H1 (cell line): ENCODE data around the gene RAPGEF6. TPM values are rescaled to one million over a fixed set of nuclear protein-coding genes. Genes with fewer than 3 reads are reported as not detected.

ENCODE experiments used
- CTCF ChIA-PET: fragments of 300-600 bp; sonication (Branson Sonifier 250); formaldehyde crosslinking; loops from one replicate; lab custom pipeline; 2021; ENCODE audit not compliant: partially characterized antibody; lab: Charles Lee
- POLR2A ChIA-PET: fragments of 300-600 bp; sonication (Branson Sonifier 250); formaldehyde crosslinking; loops from one replicate; lab custom pipeline; 2021; ENCODE audit warnings: inconsistent platforms; ENCODE audit not compliant: partially characterized antibody; lab: Charles Lee
- DNase-seq, 2 experiments: peaks; one replicate each; pipeline versions ENCODE4 v3.0.0 to v3.0.0-alpha.2; 2010 to 2022; ENCODE audit warnings: low spot score in 2 of 2, low read depth in 1 of 2, mixed read lengths in 1 of 2
- FAIRE-seq: peaks from 2 replicates; lab custom pipeline; 2011; peaks lifted over from hg19 to GRCh38; lab: Jason Lieb, UNC
- H2AFZ ChIP-seq: 2 replicates; pipeline ENCODE4 v1.8.1; 2012; ENCODE audit warnings: low read length, inconsistent platforms
- H2AK5ac ChIP-seq: 2 replicates; pipeline ENCODE4 v1.6.1; 2013; ENCODE audit warnings: low read depth, low read length
- H2BK120ac ChIP-seq: replicated peaks from 2 replicates; pipeline ENCODE3; 2013; ENCODE audit warnings: low read depth, low read length, inconsistent platforms
- H2BK12ac ChIP-seq: 2 replicates; pipeline ENCODE4 v1.6.1; 2013; ENCODE audit warnings: low read depth, low read length
- H2BK15ac ChIP-seq: 2 replicates; pipeline ENCODE4 v1.6.1; 2013; ENCODE audit warnings: low read length
- H2BK20ac ChIP-seq: 2 replicates; pipeline ENCODE4 v1.6.1; 2013; ENCODE audit warnings: low read length
- H2BK5ac ChIP-seq: 2 replicates; pipeline ENCODE4 v1.6.1; 2013; ENCODE audit warnings: low read depth, low read length
- H3K14ac ChIP-seq: 2 replicates; pipeline ENCODE4 v1.6.1; 2013; ENCODE audit warnings: inconsistent platforms; ENCODE audit not compliant: insufficient read length
- H3K18ac ChIP-seq: 2 replicates; pipeline ENCODE4 v1.6.1; 2013; ENCODE audit warnings: low read length; ENCODE audit errors: extremely low read depth
- H3K23ac ChIP-seq: 2 replicates; pipeline ENCODE4 v1.6.1; 2013; ENCODE audit warnings: inconsistent platforms; ENCODE audit not compliant: insufficient read length
- H3K23me2 ChIP-seq: 2 replicates; pipeline ENCODE4 v1.6.1; 2013; ENCODE audit warnings: low read depth, low read length
- H3K27ac ChIP-seq: 2 replicates; pipeline ENCODE4 v1.6.1; 2011; ENCODE audit warnings: low read depth, low read length, inconsistent platforms
- H3K27me3 ChIP-seq, 4 experiments: replicated peaks in 1 of 4; 1 replicate in 1 of 4; 2 replicates in 3 of 4; pipeline versions ENCODE4 v1.6.1 to v1.8.1; 2011 to 2013; ENCODE audit warnings: low read length in 3 of 4, mild to moderate bottlenecking in 3 of 4, inconsistent platforms in 2 of 4, mixed read lengths in 2 of 4, moderate library complexity in 1 of 4; ENCODE audit not compliant: control insufficient read depth in 3 of 4, insufficient read depth in 3 of 4; ENCODE audit errors: extremely low read depth in 1 of 4
- H3K36me3 ChIP-seq, 4 experiments: 2 replicates each; pipeline versions ENCODE4 v1.6.1 to v1.8.1; 2011 to 2013; ENCODE audit warnings: mild to moderate bottlenecking in 4 of 4, low read length in 3 of 4, moderate library complexity in 2 of 4, control low read depth in 1 of 4, inconsistent platforms in 1 of 4; ENCODE audit not compliant: insufficient read depth in 4 of 4, control insufficient read depth in 2 of 4
- H3K4ac ChIP-seq: replicated peaks from 2 replicates; pipeline ENCODE3; 2013; ENCODE audit warnings: low read length, low read depth, mixed read lengths, inconsistent platforms; ENCODE audit not compliant: insufficient read length
- H3K4me1 ChIP-seq, 4 experiments: replicated peaks in 1 of 4; 1 replicate in 1 of 4; 2 replicates in 3 of 4; pipeline versions ENCODE4 v1.6.1 to v1.8.1; 2011 to 2013; ENCODE audit warnings: low read length in 3 of 4, inconsistent platforms in 2 of 4, mixed read lengths in 1 of 4; ENCODE audit not compliant: insufficient read depth in 4 of 4, control insufficient read depth in 3 of 4
- H3K4me2 ChIP-seq, 2 experiments: 2 replicates each; pipeline versions ENCODE4 v1.6.1 to v1.8.1; 2011 to 2013; ENCODE audit warnings: low read depth in 2 of 2, low read length in 2 of 2, control low read depth in 1 of 2, inconsistent platforms in 1 of 2, mild to moderate bottlenecking in 1 of 2; ENCODE audit not compliant: insufficient read depth in 1 of 2
- H3K4me3 ChIP-seq, 4 experiments: fragments of 200-600, 300-600 bp in 1 of 4; sonication (generic), shearing (Covaris generic), sonication (Bioruptor Twin) in 1 of 4; 2 replicates each; pipeline versions ENCODE4 v1.5.1 to v1.8.1; 2011 to 2016; ENCODE audit warnings: low read length in 4 of 4, low read depth in 3 of 4, control low read depth in 2 of 4, inconsistent platforms in 2 of 4, mild to moderate bottlenecking in 2 of 4, mixed read lengths in 1 of 4, moderate library complexity in 1 of 4; ENCODE audit not compliant: insufficient read depth in 2 of 4; ENCODE audit errors: extremely low read depth in 1 of 4
- H3K56ac ChIP-seq: replicated peaks from 2 replicates; pipeline ENCODE3; 2013; ENCODE audit warnings: low read depth, mild to moderate bottlenecking, mixed read lengths, low read length, inconsistent platforms; ENCODE audit not compliant: insufficient read length
- H3K79me1 ChIP-seq: 2 replicates; pipeline ENCODE4 v1.6.1; 2013; ENCODE audit warnings: low read depth, low read length, control low read depth
- H3K79me2 ChIP-seq, 2 experiments: 2 replicates each; pipeline versions ENCODE4 v1.6.1 to v1.8.1; 2012 to 2013; ENCODE audit warnings: low read length in 2 of 2, mild to moderate bottlenecking in 2 of 2, inconsistent platforms in 1 of 2; ENCODE audit not compliant: insufficient read depth in 2 of 2, control insufficient read depth in 1 of 2
- H3K9ac ChIP-seq, 4 experiments: replicated peaks in 1 of 4; 1 replicate in 1 of 4; 2 replicates in 3 of 4; pipeline versions ENCODE4 v1.6.1 to v1.8.1; 2011 to 2013; ENCODE audit warnings: low read depth in 3 of 4, low read length in 3 of 4, control low read depth in 2 of 4, mild to moderate bottlenecking in 2 of 4, moderate library complexity in 2 of 4, inconsistent platforms in 1 of 4; ENCODE audit errors: extremely low read depth in 1 of 4
- H3K9me3 ChIP-seq, 2 experiments: 2 replicates each; pipeline versions ENCODE4 v1.6.1 to v1.8.1; 2012 to 2013; ENCODE audit warnings: mild to moderate bottlenecking in 2 of 2, moderate library complexity in 2 of 2, control low read depth in 1 of 2, inconsistent platforms in 1 of 2, low read depth in 1 of 2, low read length in 1 of 2, mixed read lengths in 1 of 2; ENCODE audit not compliant: insufficient read depth in 2 of 2
- H4K20me1 ChIP-seq, 2 experiments: replicated peaks in 1 of 2; 2 replicates each; pipeline versions ENCODE3 to v1.8.1; 2011 to 2013; ENCODE audit warnings: inconsistent platforms in 2 of 2, low read length in 2 of 2, mild to moderate bottlenecking in 1 of 2; ENCODE audit not compliant: insufficient read depth in 2 of 2, control insufficient read depth in 1 of 2
- H4K5ac ChIP-seq: 2 replicates; pipeline ENCODE4 v1.6.1; 2013; ENCODE audit warnings: low read length, low read depth, mixed read lengths, inconsistent platforms; ENCODE audit not compliant: insufficient read length
- H4K8ac ChIP-seq: 2 replicates; pipeline ENCODE4 v1.8.0; 2013; ENCODE audit warnings: mild to moderate bottlenecking, moderate library complexity, low read length, inconsistent platforms; ENCODE audit not compliant: insufficient read depth; ENCODE audit errors: extremely low read depth
- H4K91ac ChIP-seq: replicated peaks from 2 replicates; pipeline ENCODE3; 2013; ENCODE audit warnings: low read length, mixed read lengths, inconsistent platforms; ENCODE audit not compliant: insufficient read length
- WGBS, 2 experiments: shearing (Covaris generic) in 1 of 2; methylation state at CpG; one replicate each; pipeline versions ENCODE4 v1.1.6 to v1.1.7; 2013 to 2015; ENCODE audit warnings: low lambda C conversion rate in 2 of 2, mixed read lengths in 2 of 2, inconsistent platforms in 1 of 2, low coverage in 1 of 2, missing lambda C conversion rate in 1 of 2; ENCODE audit not compliant: insufficient replicate concordance in 2 of 2, insufficient coverage in 1 of 2, insufficient read length in 1 of 2; ENCODE audit errors: extremely low coverage in 1 of 2, missing lambda C conversion rate in 1 of 2; 5-methylcytosine and 5-hydroxymethylcytosine counted together
- polyA plus RNA-seq, 7 experiments: library from polyadenylated mRNA; depleted of rRNA in 3 of 7; stranded (reverse) in 5 of 7; unstranded in 2 of 7; fragments of >200 nt in 5 of 7; fragments of 200-250 nt in 2 of 7; gene quantifications; 1 replicate in 5 of 7; 2 replicates in 1 of 7; 4 replicates in 1 of 7; pipeline versions ENCODE4 v1.2.1 to v1.2.3, GENCODE V29; 2011 to 2013; ENCODE audit warnings: missing spikeins in 2 of 7, mixed read lengths in 2 of 7
- total RNA-seq: library from RNA; stranded (reverse); fragmentation: NEBNext Ultra II Directional; extraction: Animal tissue kit (Norgen Biotek cat#: 25700); gene quantifications from 2 replicates; pipeline ENCODE4 v1.2.1, GENCODE V29; 2021

The RAPGEF6 gene
- total and polyA plus RNA-seq, 2 of the 8 experiments (the other 6 are each of a cell fraction or from before 2014, with no cell fraction given) = 4.8 to 20.0 TPM

- Histone ChIP-seq H2AFZ (no peak overlapping the region), H3K23ac (no peak overlapping the region), H4K5ac (no peak overlapping the region), H3K56ac (no peak overlapping the region), H4K20me1 (no peaks in the 10 kb centered on the region), H2BK12ac (no peak overlapping the region), H3K79me2 (no peaks in the 10 kb centered on the region), H3K4me3 (no peak overlapping the region), H3K9me3 (no peaks in the 10 kb centered on the region), H3K23me2 (no peaks in the 10 kb centered on the region), H3K9ac (no peak overlapping the region), H2BK120ac (no peak overlapping the region), H3K27me3 (no peaks in the 10 kb centered on the region), H3K14ac (no peak overlapping the region), H2BK15ac (no peak overlapping the region), H2BK20ac (no peak overlapping the region), H3K4ac (no peak overlapping the region), H4K91ac (no peak overlapping the region), H3K79me1 (no peaks in the 10 kb centered on the region), H3K4me1 (no peaks in the 10 kb centered on the region), H2AK5ac (no peak overlapping the region), H3K18ac (no peak overlapping the region), H2BK5ac (no peak overlapping the region), H3K36me3 (peaks cover 0 to 11% (median 4%) of the 10 kb centered on the region in 4 experiments; a peak in 4 of 8 replicates), H4K8ac (no peak overlapping the region), H3K4me2 (no peak overlapping the region), H3K27ac (no peak overlapping the region)
- ChIA-PET POLR2A (interaction anchor here (0.6 kb wide), 1 partner anchor 18 kb away, joined by 3 read pairs; no protein-coding TSS in a partner anchor), CTCF (no interaction called here)
- FAIRE-seq = no peak
- 92% methylated on average over 5 of the region's 5 CpGs; no CpG with 5 or more reads in 1 of the 2 experiments for WGBS, 2 experiments
- no peak for DNase-seq
Observed at GRCh38 chr5:131682175-131682574, 47.1 kb upstream of the RAPGEF6 start.
